HepG2 (cell line): ENCODE measurements around the gene VIPR1. TPM values are rescaled to one million over a fixed set of nuclear protein-coding genes. Genes with fewer than 3 reads are reported as not detected.

Experiments used
- CHD2 ChIP-seq: IDR thresholded peaks from 2 replicates; pipeline ENCODE4 v1.6.1; 2011; ENCODE audit warnings: low read depth, low read length, improper control_type of control experiment
- DBP ChIP-seq: sonication (generic); formaldehyde crosslinking; IDR thresholded peaks from 2 replicates; pipeline ENCODE4 v1.4.0; 2020; ENCODE audit warnings: missing genetic modification reagents; ENCODE audit errors: not compliant biosample characterization
- FOXA3 ChIP-seq: IDR thresholded peaks from 2 replicates; pipeline ENCODE4 v1.6.1; 2016; ENCODE audit warnings: missing genetic modification reagents, missing compliant biosample characterization
- JUNB ChIP-seq: sonication (generic); formaldehyde crosslinking; IDR thresholded peaks from 2 replicates; pipeline ENCODE4 v1.8.0; 2022; ENCODE audit warnings: missing genetic modification reagents, mild to moderate bottlenecking, borderline replicate concordance
- KIAA2018 ChIP-seq: sonication (generic); formaldehyde crosslinking; IDR thresholded peaks from 2 replicates; pipeline ENCODE4 v1.5.0; 2020; ENCODE audit warnings: mild to moderate bottlenecking, missing genetic modification reagents, borderline replicate concordance
- PRDM10 ChIP-seq: sonication (generic); formaldehyde crosslinking; IDR thresholded peaks from 2 replicates; pipeline ENCODE4 v1.4.0; 2020; ENCODE audit warnings: low read depth, missing genetic modification reagents
- SNAI1 ChIP-seq: sonication (generic); formaldehyde crosslinking; IDR thresholded peaks from 2 replicates; pipeline ENCODE4 v1.5.0; 2020; ENCODE audit warnings: mild to moderate bottlenecking, missing genetic modification reagents, borderline replicate concordance
- TCF7L2 ChIP-seq: IDR thresholded peaks from 2 replicates; pipeline ENCODE4 v1.6.1; 2011; ENCODE audit warnings: mild to moderate bottlenecking, low read depth, low read length, moderate library complexity
- ZNF496 ChIP-seq: sonication (generic); formaldehyde crosslinking; IDR thresholded peaks from 2 replicates; pipeline ENCODE4 v1.8.1; 2023; ENCODE audit warnings: mild to moderate bottlenecking, moderate library complexity, missing genetic modification reagents; ENCODE audit not compliant: insufficient replicate concordance
- ZNF589 ChIP-seq: sonication (generic); formaldehyde crosslinking; conservative IDR thresholded peaks from 2 replicates; pipeline ENCODE4 v1.8.0; 2022; ENCODE audit warnings: mild to moderate bottlenecking, moderate library complexity, missing genetic modification reagents
- ZNF709 ChIP-seq: sonication (generic); formaldehyde crosslinking; IDR thresholded peaks from 2 replicates; pipeline ENCODE4 v1.5.0; 2020; ENCODE audit warnings: mild to moderate bottlenecking, missing genetic modification reagents
- ZNF839 ChIP-seq: sonication (generic); formaldehyde crosslinking; IDR thresholded peaks from 2 replicates; pipeline ENCODE4 v1.4.0; 2020; ENCODE audit warnings: missing genetic modification reagents, mild to moderate bottlenecking, borderline replicate concordance
- polyA plus RNA-seq, 8 experiments: library from polyadenylated mRNA; depleted of rRNA in 3 of 8; stranded (reverse) in 7 of 8; unstranded in 1 of 8; fragments of >200 nt; fragmentation: Illumina TruSeq in 4 of 8; extraction: Trizol in 4 of 8; gene quantifications; 2 replicates each; pipeline versions ENCODE4 v1.2.1 to v1.2.3, GENCODE V29; 2011 to 2016; ENCODE audit warnings: low read depth in 4 of 8, missing spikeins in 1 of 8, mixed read lengths in 1 of 8; ENCODE audit not compliant: insufficient read depth in 1 of 8
- total RNA-seq, 5 experiments: library from RNA; depleted of rRNA; stranded (reverse); fragments of >200 nt; fragmentation: Illumina TruSeq; extraction: Trizol; gene quantifications; 2 replicates each; pipeline ENCODE4 v1.2.3, GENCODE V29; 2016; ENCODE audit warnings: low read depth in 1 of 5

Gene VIPR1
- total and polyA plus RNA-seq, 2 of the 13 experiments (the other 11 are each of a cell fraction or from before 2014, with no cell fraction given): 0.04 to 0.11 TPM

GRCh38 chr3:42511736-42512135, 9.3 kb downstream of the VIPR1 start (continued):
- no peak for TF ChIP-seq PRDM10 (CRISPR knock-in tag)
- TF ChIP-seq KIAA2018: no peak
- TF ChIP-seq SNAI1 (CRISPR knock-in tag): no peak
- no peak for TF ChIP-seq FOXA3
- TF ChIP-seq ZNF589 (CRISPR knock-in tag): no peak
- TF ChIP-seq TCF7L2: no peak
- no peak for TF ChIP-seq DBP (CRISPR knock-in tag)
- no peak for TF ChIP-seq ZNF496
- no peak for TF ChIP-seq CHD2
- no peak for TF ChIP-seq ZNF709
- no peak for TF ChIP-seq ZNF839 (CRISPR knock-in tag)
- no peak for TF ChIP-seq JUNB
